GM20431 (cell line): Measurements from ENCODE around the gene GSTO2.

ENCODE experiments used
- in situ Hi-C: fragments of 300-500 bp; cut with MseI, MboI; formaldehyde crosslinking; loops from one replicate; pipeline ENCODE4 v1.15.0; 2020; ENCODE audit warnings: low sequenced_read_pairs; ENCODE audit not compliant: unreplicated experiment

Gene GSTO2

GRCh38 chr10:104277785-104278184 is 8.8 kb downstream of the GSTO2 start:
- in situ Hi-C loops: no loop called here

GRCh38 chr10:104279550-104280259 is 10.7 kb downstream of the GSTO2 start:
- in situ Hi-C loops: no loop called here

- in situ Hi-C loops: no loop called here
Measured at GRCh38 chr10:104281694-104282093, 12.7 kb downstream of the GSTO2 start.

- in situ Hi-C loops: no loop called here
Measured at GRCh38 chr10:104284846-104285245, 15.9 kb downstream of the GSTO2 start.

- in situ Hi-C loops: no loop called here
Measured at GRCh38 chr10:104286939-104287338, 18.0 kb downstream of the GSTO2 start.

- in situ Hi-C loops: no loop called here
Measured at GRCh38 chr10:104288355-104288754, 19.4 kb downstream of the GSTO2 start.

- in situ Hi-C loops: loop anchor here (10.0 kb wide), 1 partner anchor 53 kb away; no protein-coding TSS in a partner anchor
Measured at GRCh38 chr10:104291439-104291951, 22.5 kb downstream of the GSTO2 start.

GRCh38 chr10:104293011-104293410 is 24.0 kb downstream of the GSTO2 start:
- in situ Hi-C loops: loop anchor here (10.0 kb wide), 1 partner anchor 52 kb away; no protein-coding TSS in a partner anchor

GRCh38 chr10:104293781-104294321 is 24.9 kb downstream of the GSTO2 start:
- in situ Hi-C loops: loop anchor here (10.0 kb wide), 1 partner anchor 51 kb away; no protein-coding TSS in a partner anchor

- in situ Hi-C loops: loop anchor here (10.0 kb wide), 1 partner anchor 48 kb away; no protein-coding TSS in a partner anchor
Measured at GRCh38 chr10:104296687-104297436, 27.9 kb downstream of the GSTO2 start.

GRCh38 chr10:104297697-104298660 is 29.0 kb downstream of the GSTO2 start:
- in situ Hi-C loops: loop anchor here (10.0 kb wide), 1 partner anchor 47 kb away; no protein-coding TSS in a partner anchor

GRCh38 chr10:104299031-104299904 is 30.3 kb downstream of the GSTO2 start:
- in situ Hi-C loops: loop anchor here (10.0 kb wide), 1 partner anchor 46 kb away; no protein-coding TSS in a partner anchor

GRCh38 chr10:104300002-104300735 is 31.2 kb downstream of the GSTO2 start:
- in situ Hi-C loops: no loop called here

- in situ Hi-C loops: no loop called here
Measured at GRCh38 chr10:104300736-104301292, 31.8 kb downstream of the GSTO2 start.

- in situ Hi-C loops: no loop called here
Measured at GRCh38 chr10:104301907-104302690, 33.1 kb downstream of the GSTO2 start.

- in situ Hi-C loops: no loop called here
Measured at GRCh38 chr10:104303594-104304355, 34.8 kb downstream of the GSTO2 start.
